ENCODE measurements around the gene OTOGL.

GRCh38 chr12:80413462-80413861, 314.1 kb downstream of the OTOGL start:
- TF ChIP-seq EZH2 (IDR thresholded peaks at IDR 0.05; ENCODE audit: low read depth) (no peak), CTCF (conservative IDR thresholded peaks at IDR 0.05) (no peak)
